Mucosa of descending colon (tissue), 3 donors: ENCODE results near the gene TMEM141. TPM values are rescaled to one million over a fixed set of nuclear protein-coding genes. Genes with fewer than 3 reads are reported as not detected.

Source experiments
- ATAC-seq: fragments of 200-7000 bp; cut with Tn5 transposase; one replicate; pipeline ENCODE4 v1.9.1; 2020; ENCODE audit warnings: mild to moderate bottlenecking, moderate library complexity
- DNase-seq, 3 donors: peaks; one replicate each; pipeline ENCODE4 v3.0.0-alpha.2; 2020
- H3K36me3 ChIP-seq: fragments of 200-600 bp; one replicate; pipeline ENCODE4 v1.8.0; 2021; ENCODE audit warnings: low read depth, mild to moderate bottlenecking
- H3K4me1 ChIP-seq: fragments of 200-600 bp; one replicate; pipeline ENCODE4 v1.8.0; 2021; ENCODE audit warnings: low read depth, mild to moderate bottlenecking
- H3K4me3 ChIP-seq: fragments of 200-600 bp; one replicate; pipeline ENCODE4 v1.8.0; 2021; ENCODE audit warnings: mild to moderate bottlenecking
- H3K9me3 ChIP-seq: fragments of 200-600 bp; one replicate; pipeline ENCODE4 v1.8.0; 2021; ENCODE audit warnings: mild to moderate bottlenecking
- intact Hi-C, 2 donors: fragments of 100-400 bp; cut with DNase I in 1 of 2; cut with micrococcal nuclease in 1 of 2; formaldehyde crosslinking; loops; one replicate each; pipeline versions ENCODE4 v1.11.0 to v1.11.1; 2022; cut with DNase I, micrococcal nuclease
- total RNA-seq, 3 donors: library from RNA; stranded (reverse); fragmentation: NEBNext Ultra II Directional in 2 of 3; extraction: Animal tissue kit (Norgen Biotek cat#: 25700) in 2 of 3; gene quantifications; one replicate each; pipeline versions ENCODE4 v1.2.1 to v1.2.4, GENCODE V29; 2021 to 2023
- TF ChIP-seq, protein P1 (sequence below): fragments of 200-600 bp; IDR thresholded peaks from one replicate; pipeline ENCODE4 v1.8.0; 2022; ENCODE audit warnings: antibody characterized with exemption, mild to moderate bottlenecking
- donor health status: DM: no; HTN: no; CAD: no; lungs with moderate emphysema.
- donor health status: DM: no; HTN: no; CAD: no.
- donor health status: DM: no; HTN: yes; CAD: no.

The TMEM141 gene
- total RNA-seq, 3 donors from 2014 or later = 110 to 373 (median 127) TPM

DNA sequence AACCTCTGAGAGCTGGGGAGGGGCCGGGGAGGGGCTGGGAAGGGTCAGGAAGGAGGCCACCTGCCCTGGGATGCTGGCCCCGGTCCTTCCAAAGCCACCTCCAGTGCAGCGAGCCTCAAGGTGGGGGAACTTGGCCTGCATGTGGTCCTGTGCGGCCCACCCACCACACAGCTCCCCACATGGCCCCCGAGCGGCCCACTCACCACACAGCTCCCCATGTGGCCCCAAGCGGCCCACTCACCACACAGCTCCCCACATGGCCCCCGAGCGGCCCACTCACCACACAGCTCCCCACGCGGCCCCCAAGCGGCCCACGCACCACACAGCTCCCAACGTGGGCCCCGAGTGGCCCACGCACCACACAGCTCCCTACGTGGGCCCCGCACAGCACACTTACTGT, 46.4 kb upstream of the TMEM141 start:
- intact Hi-C loops = no loop called here
- TF ChIP-seq, protein P1, sequence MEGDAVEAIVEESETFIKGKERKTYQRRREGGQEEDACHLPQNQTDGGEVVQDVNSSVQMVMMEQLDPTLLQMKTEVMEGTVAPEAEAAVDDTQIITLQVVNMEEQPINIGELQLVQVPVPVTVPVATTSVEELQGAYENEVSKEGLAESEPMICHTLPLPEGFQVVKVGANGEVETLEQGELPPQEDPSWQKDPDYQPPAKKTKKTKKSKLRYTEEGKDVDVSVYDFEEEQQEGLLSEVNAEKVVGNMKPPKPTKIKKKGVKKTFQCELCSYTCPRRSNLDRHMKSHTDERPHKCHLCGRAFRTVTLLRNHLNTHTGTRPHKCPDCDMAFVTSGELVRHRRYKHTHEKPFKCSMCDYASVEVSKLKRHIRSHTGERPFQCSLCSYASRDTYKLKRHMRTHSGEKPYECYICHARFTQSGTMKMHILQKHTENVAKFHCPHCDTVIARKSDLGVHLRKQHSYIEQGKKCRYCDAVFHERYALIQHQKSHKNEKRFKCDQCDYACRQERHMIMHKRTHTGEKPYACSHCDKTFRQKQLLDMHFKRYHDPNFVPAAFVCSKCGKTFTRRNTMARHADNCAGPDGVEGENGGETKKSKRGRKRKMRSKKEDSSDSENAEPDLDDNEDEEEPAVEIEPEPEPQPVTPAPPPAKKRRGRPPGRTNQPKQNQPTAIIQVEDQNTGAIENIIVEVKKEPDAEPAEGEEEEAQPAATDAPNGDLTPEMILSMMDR = no peak
- H3K4me1 ChIP-seq = peaks cover 7% of the 10 kb centered on the region

DNA sequence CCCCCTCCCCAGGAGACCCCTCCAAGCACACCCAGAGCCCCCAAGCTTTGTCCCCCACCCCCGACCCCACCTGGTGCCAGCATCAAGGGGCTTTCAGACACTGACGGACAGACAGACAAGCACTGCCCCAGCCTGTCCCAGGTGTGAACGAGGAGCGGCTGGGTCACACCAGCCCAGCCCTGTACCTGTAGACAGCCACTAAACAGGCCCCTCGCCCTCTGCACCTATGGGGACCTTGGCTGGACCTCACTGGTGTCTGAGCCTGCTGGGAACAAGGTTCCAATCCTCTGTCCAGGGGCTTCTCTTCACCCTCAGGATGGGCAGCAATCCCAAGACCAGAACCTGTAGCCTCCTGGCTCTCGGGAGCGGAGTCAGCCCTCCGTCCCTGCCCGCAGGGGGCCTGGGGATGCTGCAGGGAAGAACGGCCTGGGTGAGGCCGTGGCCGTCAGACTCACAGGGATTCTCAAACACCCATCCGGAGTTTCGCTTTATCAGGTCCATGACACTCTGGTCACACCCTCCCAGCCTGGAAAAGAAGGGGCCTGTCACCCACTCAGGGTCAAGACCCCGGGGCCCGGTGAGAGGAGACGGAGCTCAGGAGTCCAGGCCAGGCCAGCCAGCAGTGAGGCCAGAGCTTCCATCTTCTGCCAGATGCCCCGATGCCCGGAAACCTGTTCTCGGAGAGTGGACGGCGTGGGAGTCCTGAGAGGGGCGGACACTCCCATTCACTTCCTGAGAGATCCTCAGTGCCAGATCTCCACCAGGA, 45.6 kb upstream of the TMEM141 start:
- no peaks in the 10 kb centered on the region for H3K9me3 ChIP-seq
- no peaks in the 10 kb centered on the region for H3K36me3 ChIP-seq
- intact Hi-C loops = no loop called here
- TF ChIP-seq, protein P1 = no peak
- DNase-seq = peak in 2 of 3 donors; percentile 17 to 45
- ATAC-seq = no peak
- no peak overlapping the region for H3K4me3 ChIP-seq
- H3K4me1 ChIP-seq = peaks cover 7% of the 10 kb centered on the region

More for the DNA sequence above, 46.4 kb upstream of the TMEM141 start:
- Histone ChIP-seq H3K4me3 (no peak overlapping the region), H3K36me3 (no peaks in the 10 kb centered on the region), H3K9me3 (no peaks in the 10 kb centered on the region)
- ATAC-seq (no peak), DNase-seq (peak in 2 of 3 donors; percentile 4 to 31)

DNA sequence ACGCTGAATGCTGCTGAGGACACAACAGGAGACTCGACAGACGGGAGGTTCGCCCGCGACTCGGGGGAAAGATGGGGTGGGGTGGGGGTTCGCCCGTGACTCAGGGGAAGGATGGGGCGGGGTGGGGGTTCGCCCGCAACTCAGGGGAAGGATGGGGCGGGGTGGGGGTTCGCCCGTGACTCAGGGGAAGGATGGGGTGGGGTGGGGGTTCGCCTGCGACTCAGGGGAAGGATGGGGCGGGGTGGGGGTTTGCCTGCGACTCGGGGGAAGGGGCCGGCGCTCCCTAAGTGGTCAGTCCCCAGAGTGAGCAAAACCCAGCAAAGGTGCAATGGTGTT, 45.0 kb upstream of the TMEM141 start:
- DNase-seq (no peak), ATAC-seq (no peak)
- intact Hi-C loops = no loop called here
- no peaks in the 10 kb centered on the region for H3K36me3 ChIP-seq
- TF ChIP-seq, protein P1 = no peak
- H3K4me1 ChIP-seq = peaks cover 7% of the 10 kb centered on the region
- H3K4me3 ChIP-seq = no peak overlapping the region
- H3K9me3 ChIP-seq = no peaks in the 10 kb centered on the region

DNA sequence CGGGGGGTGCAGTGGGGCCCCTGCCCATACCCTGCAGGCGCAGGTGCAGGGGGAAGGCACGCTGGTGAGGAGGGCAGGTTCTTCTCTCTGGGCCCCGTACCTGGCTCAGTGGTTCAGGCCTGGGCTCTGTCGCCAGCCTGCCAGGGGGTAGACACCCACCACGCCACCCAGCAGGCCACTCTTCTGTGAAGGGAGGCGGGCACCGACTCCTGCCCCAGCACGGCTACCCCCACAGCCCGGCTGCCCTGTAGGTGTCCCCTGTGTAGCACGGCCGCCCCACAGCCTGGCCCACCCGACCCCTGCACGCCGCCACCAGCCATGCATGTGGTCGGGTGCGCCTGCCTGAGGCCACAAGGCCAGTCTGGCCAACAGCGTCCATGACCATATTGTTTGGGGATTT, 44.5 kb upstream of the TMEM141 start:
- intact Hi-C loops = no loop called here
- no peaks in the 10 kb centered on the region for H3K9me3 ChIP-seq
- H3K4me1 ChIP-seq = peaks cover 7% of the 10 kb centered on the region
- DNase-seq = peak in 2 of 3 donors; percentile 14 to 44
- ATAC-seq = no peak
- H3K36me3 ChIP-seq = no peaks in the 10 kb centered on the region
- no peak overlapping the region for H3K4me3 ChIP-seq
- TF ChIP-seq, protein P1 = no peak

DNA sequence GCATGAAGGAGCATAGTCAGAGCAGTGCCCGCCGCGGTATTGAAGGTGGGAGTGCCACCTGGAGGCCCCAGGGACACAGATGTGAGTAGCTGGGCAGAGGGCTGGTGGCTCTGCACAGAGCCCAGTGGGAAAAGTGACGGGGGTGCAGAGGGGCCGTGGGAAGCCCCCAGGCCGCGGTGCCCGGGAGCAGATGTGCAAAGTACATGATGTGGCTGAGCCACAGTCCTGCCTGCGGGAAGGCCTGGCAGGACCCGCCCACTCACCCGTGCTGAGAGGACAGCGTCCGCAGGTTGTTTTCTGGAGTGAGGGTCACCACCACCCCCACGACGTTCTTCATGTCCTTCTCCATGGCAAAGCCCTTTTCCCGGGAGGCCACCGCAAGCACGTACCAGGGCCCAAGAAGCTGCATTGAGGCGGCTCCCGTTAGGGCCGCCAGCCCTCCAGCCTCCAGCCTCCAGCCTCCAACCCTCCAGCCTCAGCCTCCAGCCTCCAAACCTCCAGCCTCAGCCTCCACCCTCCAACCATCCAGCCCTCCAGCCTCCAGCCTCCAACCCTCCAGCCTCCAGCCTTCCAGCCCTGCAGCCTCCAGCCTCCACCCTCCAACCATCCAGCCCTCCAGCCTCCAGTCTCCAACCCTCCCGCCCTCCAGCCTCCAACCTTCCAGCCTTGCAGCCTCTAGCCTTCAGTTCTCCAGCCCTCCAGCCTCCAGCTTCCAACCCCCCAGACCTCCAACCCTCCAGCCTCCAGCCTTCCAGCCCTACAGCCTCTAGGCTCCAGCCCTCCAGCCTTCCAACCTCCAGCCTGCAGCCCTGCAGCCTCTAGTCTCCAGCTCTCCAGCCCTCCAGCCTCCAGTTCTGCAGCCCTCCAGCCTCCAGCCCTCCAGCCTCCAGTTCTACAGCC, 43.7 kb upstream of the TMEM141 start:
- Histone ChIP-seq H3K9me3 (no peaks in the 10 kb centered on the region), H3K4me1 (peaks cover 2% of the 10 kb centered on the region), H3K4me3 (no peak overlapping the region), H3K36me3 (no peaks in the 10 kb centered on the region)
- TF ChIP-seq, protein P1 = no peak
- intact Hi-C loops = no loop called here
- ATAC-seq (no peak), DNase-seq (peak in 2 of 3 donors; percentile 22 to 42)
